ENCODE results near the gene METTL15.
"Not testable (repeated sequence)": the region's sequence is repeated elsewhere in the genome, so short reads cannot be mapped to it uniquely, and the experiment has no call there.

Gene METTL15

DNA sequence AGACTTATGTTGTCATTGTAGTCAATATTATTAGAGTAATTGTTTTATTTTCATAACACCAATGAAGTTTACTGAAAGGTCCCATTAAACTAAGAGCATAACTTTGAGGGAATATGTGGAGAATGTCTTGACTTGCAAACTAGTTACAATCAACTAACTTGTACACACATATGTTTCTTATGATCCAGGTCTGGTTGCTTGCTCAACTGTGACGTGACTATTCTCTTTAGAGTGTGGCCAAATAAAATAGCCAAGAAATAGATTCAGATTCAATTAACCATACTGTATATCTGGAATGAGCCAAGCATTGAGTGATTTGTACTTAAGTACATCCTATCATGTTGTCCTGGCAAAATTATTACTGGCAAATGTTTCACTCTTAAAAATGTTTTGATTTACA lies 101.7 kb downstream of the METTL15 start:
- DNase-seq (ENCODE audit: low read depth in 3 of 3) = no peak

GRCh38 chr11:28222063-28222462 lies 113.9 kb downstream of the METTL15 start:
- not testable (repeated sequence) for DNase-seq (ENCODE audit: low read depth in 3 of 3)

DNA sequence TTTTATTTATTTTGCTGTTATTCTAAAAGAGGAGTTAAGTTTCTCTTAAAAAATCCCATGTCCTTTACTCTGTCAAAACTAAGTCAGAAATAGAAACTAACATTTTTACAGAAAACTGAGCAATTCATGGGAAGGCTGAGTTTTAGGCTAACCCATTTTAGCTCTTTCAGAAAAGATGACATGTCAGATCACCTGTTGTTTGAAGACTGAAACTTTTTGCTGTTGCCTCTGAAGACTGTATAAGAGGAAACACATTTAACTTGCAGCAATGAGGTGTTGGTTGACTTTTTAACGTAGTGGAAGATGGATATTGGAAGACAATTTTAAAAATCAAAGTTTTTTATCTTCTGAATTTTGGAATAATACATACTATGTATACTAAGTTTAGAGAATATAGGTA lies 115.4 kb downstream of the METTL15 start:
- DNase-seq (ENCODE audit: low read depth in 3 of 3) = no peak

DNA sequence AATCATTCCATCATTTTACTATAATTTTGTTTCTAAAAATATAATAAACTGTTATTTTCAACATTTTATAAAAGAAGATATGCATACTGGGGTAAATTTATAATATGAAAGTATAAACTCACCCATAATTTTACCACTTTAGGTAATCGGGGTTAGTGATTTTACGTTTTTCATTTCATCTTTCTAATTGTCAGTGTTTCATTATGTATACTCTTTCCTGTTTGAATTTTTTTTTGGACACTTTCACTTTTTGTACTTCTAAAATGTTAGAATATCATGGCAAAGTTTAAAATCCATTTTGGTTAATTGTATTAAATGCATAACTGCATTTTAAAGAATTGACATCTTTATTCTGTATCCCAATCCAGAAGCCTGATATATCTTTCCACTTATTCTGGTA lies 115.8 kb downstream of the METTL15 start:
- DNase-seq (ENCODE audit: low read depth in 3 of 3) = no peak

- DNase-seq (ENCODE audit: low read depth in 3 of 3) = no peak
Observed at GRCh38 chr11:28227460-28227859, 119.3 kb downstream of the METTL15 start.

- no peak for DNase-seq (ENCODE audit: low read depth in 3 of 3)
Observed at GRCh38 chr11:28228196-28228895, 120.2 kb downstream of the METTL15 start.

- no peak for DNase-seq (ENCODE audit: low read depth in 3 of 3)
Observed at GRCh38 chr11:28231475-28231874, 123.3 kb downstream of the METTL15 start.

DNA sequence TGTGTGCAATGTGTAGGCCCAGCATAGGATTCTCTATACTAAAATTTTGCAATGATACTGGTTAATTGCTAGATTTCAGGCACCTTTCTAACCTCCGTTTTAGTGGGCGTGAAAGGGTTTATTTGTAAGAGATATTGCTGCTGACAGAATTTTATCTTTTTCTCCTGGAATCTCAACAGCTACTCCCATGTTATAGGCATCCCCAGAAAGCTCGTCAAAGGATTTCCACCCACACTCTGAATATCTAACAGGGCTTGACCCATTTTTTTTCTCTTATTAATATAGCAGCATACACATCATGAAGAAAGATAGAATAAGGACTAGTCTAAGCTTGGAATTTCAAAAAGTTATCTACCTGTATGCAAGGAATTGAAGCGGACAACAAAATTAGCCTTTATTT lies 124.5 kb downstream of the METTL15 start:
- DNase-seq (ENCODE audit: low read depth in 3 of 3) = no peak

GRCh38 chr11:28241760-28242159 lies 133.6 kb downstream of the METTL15 start:
- DNase-seq (ENCODE audit: low read depth in 3 of 3) = no peak

DNA sequence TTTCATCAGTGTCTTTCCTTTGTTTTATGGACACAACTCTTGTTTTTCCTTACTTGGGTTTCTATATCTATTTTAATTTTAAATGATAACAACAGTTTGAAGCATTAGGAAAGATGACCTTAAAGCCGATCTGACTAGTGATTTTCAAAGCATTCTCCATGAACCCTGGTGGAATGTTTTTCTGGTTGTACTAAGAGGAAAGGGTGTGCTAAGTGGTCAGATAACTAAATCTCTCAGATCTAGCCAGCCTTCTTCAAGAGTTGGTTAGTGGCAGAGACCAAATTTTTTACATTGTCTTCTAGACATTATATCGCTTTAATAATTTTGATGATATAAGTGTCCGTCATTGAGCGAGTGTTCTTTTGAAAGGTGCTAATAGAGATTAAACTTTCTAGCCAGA lies 134.4 kb downstream of the METTL15 start:
- no peak for DNase-seq (ENCODE audit: low read depth in 3 of 3)

- no peak for DNase-seq (ENCODE audit: low read depth in 3 of 3)
Observed at GRCh38 chr11:28243061-28243460, 134.9 kb downstream of the METTL15 start.

DNA sequence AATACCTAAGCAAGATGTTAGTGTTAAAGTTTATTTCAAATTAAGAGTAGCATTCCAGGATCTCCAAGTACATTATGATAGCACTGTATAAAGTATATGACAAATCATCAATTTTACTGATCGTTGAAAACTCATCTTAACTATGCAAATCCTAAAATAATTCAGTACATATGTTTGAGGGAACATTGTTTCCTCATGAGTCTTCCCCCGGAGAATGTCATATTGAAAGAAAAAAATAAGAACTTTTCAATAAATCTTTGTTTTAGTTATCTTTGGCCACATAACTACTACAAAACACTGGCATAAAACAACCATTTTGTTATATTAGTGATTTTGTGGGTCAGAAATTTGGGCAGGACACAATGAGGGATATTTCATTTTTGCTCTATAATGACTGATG lies 135.4 kb downstream of the METTL15 start:
- no peak for DNase-seq (ENCODE audit: low read depth in 3 of 3)

GRCh38 chr11:28245131-28245530 lies 136.9 kb downstream of the METTL15 start:
- DNase-seq (ENCODE audit: low read depth in 3 of 3) = no peak

- no peak for DNase-seq (ENCODE audit: low read depth in 3 of 3)
Observed at GRCh38 chr11:28250192-28250591, 142.0 kb downstream of the METTL15 start.

GRCh38 chr11:28251257-28251656 lies 143.1 kb downstream of the METTL15 start:
- no peak for DNase-seq (ENCODE audit: low read depth in 3 of 3)

- DNase-seq (ENCODE audit: low read depth in 3 of 3) = no peak
Observed at GRCh38 chr11:28257761-28258160, 149.6 kb downstream of the METTL15 start.

DNA sequence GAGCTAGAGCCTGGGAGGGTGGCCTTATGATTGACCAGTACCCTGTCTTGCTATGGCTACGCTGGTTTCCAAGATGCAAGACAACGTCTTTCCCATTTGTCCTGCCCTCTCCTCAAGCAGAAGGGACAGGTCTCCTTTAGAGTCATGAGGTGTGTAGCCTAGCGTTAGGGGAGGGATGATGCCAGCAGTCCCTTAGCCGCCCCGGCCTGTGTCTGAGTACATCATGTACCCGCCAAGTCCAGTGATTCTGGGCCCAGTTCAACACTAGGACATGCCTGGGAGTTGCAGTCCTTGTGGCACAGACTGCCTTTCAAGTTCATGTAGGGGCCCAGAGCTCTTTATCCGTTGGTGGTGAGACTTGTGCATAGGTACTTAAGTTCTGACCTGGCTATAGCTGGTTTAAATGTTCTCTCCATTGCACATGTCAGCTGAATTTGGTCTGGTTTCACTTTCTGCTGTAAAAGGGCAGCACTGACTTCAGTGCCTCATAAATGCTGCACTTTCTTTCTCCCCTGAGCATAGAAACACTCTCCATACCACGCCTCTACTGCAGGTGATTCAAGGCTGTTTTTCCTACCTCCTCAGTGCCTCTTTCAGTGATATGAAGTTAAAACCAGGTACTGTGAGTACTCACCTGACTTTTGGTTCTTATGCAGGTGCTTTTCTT lies 151.1 kb downstream of the METTL15 start:
- DNase-seq (ENCODE audit: low read depth in 3 of 3) = no peak

DNA sequence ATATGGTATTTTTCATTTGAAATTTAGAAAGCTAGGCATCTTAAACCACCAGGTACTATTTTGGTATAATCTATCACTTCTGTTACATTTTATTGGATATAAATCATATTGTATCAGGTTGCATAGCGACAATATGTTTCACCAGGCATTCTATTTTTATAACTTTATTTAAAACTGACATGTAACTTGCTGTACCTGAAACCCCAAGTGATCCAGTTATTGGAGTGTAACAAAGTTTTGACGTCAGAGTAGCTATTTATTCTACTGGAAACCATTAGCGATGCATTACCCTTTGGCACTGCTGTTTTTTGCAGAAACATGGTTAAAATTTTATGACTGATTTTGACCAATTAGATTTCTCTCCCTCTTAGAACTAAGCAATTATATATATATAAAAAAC lies 160.7 kb downstream of the METTL15 start:
- no peak for DNase-seq (ENCODE audit: low read depth in 3 of 3)

GRCh38 chr11:28269586-28269985 lies 161.4 kb downstream of the METTL15 start:
- DNase-seq (ENCODE audit: low read depth in 3 of 3) = no peak

GRCh38 chr11:28272247-28272646 lies 164.1 kb downstream of the METTL15 start:
- DNase-seq (ENCODE audit: low read depth in 3 of 3) = not testable (repeated sequence)

DNA sequence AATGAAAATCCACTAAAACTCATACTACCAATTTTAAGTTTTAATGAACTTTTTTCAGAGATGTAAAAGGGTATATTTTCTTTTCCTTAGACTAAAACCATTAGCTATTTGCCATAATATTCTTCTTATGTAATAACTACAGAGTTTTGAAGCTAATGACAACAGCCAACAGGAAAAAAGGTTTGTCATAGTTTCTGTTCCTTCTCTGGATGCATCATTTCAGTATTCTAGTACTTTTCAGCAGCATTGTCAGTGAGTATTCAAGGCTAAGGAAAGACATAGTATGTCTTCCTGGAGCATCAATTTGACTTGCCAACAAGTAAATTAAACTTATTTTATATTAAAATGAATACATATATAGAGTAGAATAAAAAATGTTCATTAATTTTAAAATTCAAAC lies 166.0 kb downstream of the METTL15 start:
- no peak for DNase-seq (ENCODE audit: low read depth in 3 of 3)

GRCh38 chr11:28284196-28284595 lies 176.0 kb downstream of the METTL15 start:
- DNase-seq (ENCODE audit: low read depth in 3 of 3) = no peak

- no peak for DNase-seq (ENCODE audit: low read depth in 3 of 3)
Observed at GRCh38 chr11:28289444-28289843, 181.3 kb downstream of the METTL15 start.

- not testable (repeated sequence) for DNase-seq (ENCODE audit: low read depth in 3 of 3)
Observed at GRCh38 chr11:28290995-28291394, 182.8 kb downstream of the METTL15 start.
